Activated CD4-positive, CD25-positive, alpha-beta regulatory T cell treated with anti-CD3 and anti-CD28 coated beads, Interleukin-2, amount 50 U/mL, for 72 hours (primary cell): ENCODE measurements around the gene MEGF10.

ENCODE experiments used
- DNase-seq: peaks from one replicate; pipeline ENCODE4 v3.0.0; 2021

The MEGF10 gene

GRCh38 chr5:127417528-127417927, 126.9 kb downstream of the MEGF10 start:
- no peak for DNase-seq

GRCh38 chr5:127418367-127418766, 127.8 kb downstream of the MEGF10 start:
- no peak for DNase-seq

GRCh38 chr5:127418974-127419682, 128.5 kb downstream of the MEGF10 start:
- no peak for DNase-seq

GRCh38 chr5:127419683-127420257, 129.2 kb downstream of the MEGF10 start:
- no peak for DNase-seq

GRCh38 chr5:127420758-127421157, 130.2 kb downstream of the MEGF10 start:
- no peak for DNase-seq

- DNase-seq = no peak
Observed at GRCh38 chr5:127421471-127421870, 130.9 kb downstream of the MEGF10 start.

GRCh38 chr5:127423173-127423798, 132.7 kb downstream of the MEGF10 start:
- DNase-seq = no peak

- no peak for DNase-seq
Observed at GRCh38 chr5:127425037-127425436, 134.4 kb downstream of the MEGF10 start.

GRCh38 chr5:127425868-127426267, 135.3 kb downstream of the MEGF10 start:
- no peak for DNase-seq

GRCh38 chr5:127426661-127427060, 136.1 kb downstream of the MEGF10 start:
- no peak for DNase-seq

GRCh38 chr5:127428276-127428675, 137.7 kb downstream of the MEGF10 start:
- DNase-seq = no peak

- DNase-seq = no peak
Observed at GRCh38 chr5:127428748-127429147, 138.2 kb downstream of the MEGF10 start.

- DNase-seq = no peak
Observed at GRCh38 chr5:127429928-127430327, 139.3 kb downstream of the MEGF10 start.

- no peak for DNase-seq
Observed at GRCh38 chr5:127430627-127431026, 140.0 kb downstream of the MEGF10 start.

- DNase-seq = no peak
Observed at GRCh38 chr5:127431977-127432585, 141.5 kb downstream of the MEGF10 start.

GRCh38 chr5:127433526-127433925, 142.9 kb downstream of the MEGF10 start:
- no peak for DNase-seq

GRCh38 chr5:127434588-127434987, 144.0 kb downstream of the MEGF10 start:
- DNase-seq = no peak

- no peak for DNase-seq
Observed at GRCh38 chr5:127435821-127436220, 145.2 kb downstream of the MEGF10 start.

- no peak for DNase-seq
Observed at GRCh38 chr5:127439644-127440043, 149.0 kb downstream of the MEGF10 start.

GRCh38 chr5:127440831-127441230, 150.2 kb downstream of the MEGF10 start:
- no peak for DNase-seq

- no peak for DNase-seq
Observed at GRCh38 chr5:127441799-127442484, 151.3 kb downstream of the MEGF10 start.

- no peak for DNase-seq
Observed at GRCh38 chr5:127444171-127444570, 153.6 kb downstream of the MEGF10 start.

GRCh38 chr5:127445328-127445727, 154.7 kb downstream of the MEGF10 start:
- no peak for DNase-seq
